HepG2 (cell line): ENCODE measurements around the gene IL21R. TPM values are rescaled to one million over a fixed set of nuclear protein-coding genes. Genes with fewer than 3 reads are reported as not detected.

Experiments used
- ARID4A ChIP-seq: sonication (generic); formaldehyde crosslinking; IDR thresholded peaks from 2 replicates; pipeline ENCODE4 v1.5.0; 2020; ENCODE audit warnings: mild to moderate bottlenecking, missing genetic modification reagents, borderline replicate concordance
- FOSL2 ChIP-seq: sonication (generic); formaldehyde crosslinking; IDR thresholded peaks from 2 replicates; pipeline ENCODE4 v1.4.0; 2020; ENCODE audit warnings: missing genetic modification reagents
- FOXK2 ChIP-seq: fragments of 450-650 bp; IDR thresholded peaks from 2 replicates; pipeline ENCODE4 v1.6.1; 2016
- KAT7 ChIP-seq: IDR thresholded peaks from 2 replicates; pipeline ENCODE4 v1.6.1; 2018; ENCODE audit warnings: borderline replicate concordance, missing compliant biosample characterization
- KDM1A ChIP-seq: IDR thresholded peaks from 2 replicates; pipeline ENCODE4 v1.6.1; 2016; ENCODE audit warnings: missing compliant biosample characterization
- KDM5B ChIP-seq: sonication (generic); formaldehyde crosslinking; IDR thresholded peaks from 2 replicates; pipeline ENCODE4 v1.4.0; 2020; ENCODE audit warnings: missing genetic modification reagents, mild to moderate bottlenecking, borderline replicate concordance
- MXI1 ChIP-seq: IDR thresholded peaks from 3 replicates; pipeline ENCODE4 v1.6.1; 2012; ENCODE audit warnings: low read depth, low read length, inconsistent platforms, borderline replicate concordance
- PITX1 ChIP-seq: sonication (generic); formaldehyde crosslinking; IDR thresholded peaks from 2 replicates; pipeline ENCODE4 v1.5.1; 2020; ENCODE audit warnings: mild to moderate bottlenecking, missing genetic modification reagents
- SP2 ChIP-seq: sonication (generic); formaldehyde crosslinking; IDR thresholded peaks from 2 replicates; pipeline ENCODE4 v1.5.1; 2020; ENCODE audit warnings: mild to moderate bottlenecking, missing genetic modification reagents
- STAT6 ChIP-seq: sonication (generic); formaldehyde crosslinking; IDR thresholded peaks from 2 replicates; pipeline ENCODE4 v1.4.0; 2020; ENCODE audit warnings: missing genetic modification reagents, mild to moderate bottlenecking, borderline replicate concordance
- TEAD3 ChIP-seq: optimal IDR thresholded peaks from 2 replicates; pipeline ENCODE3; 2016; ENCODE audit warnings: borderline replicate concordance
- ZBTB8A ChIP-seq: sonication (generic); formaldehyde crosslinking; IDR thresholded peaks from 2 replicates; pipeline ENCODE4 v1.4.0; 2020; ENCODE audit warnings: mild to moderate bottlenecking, low read depth, missing genetic modification reagents, borderline replicate concordance
- ZFYVE20 ChIP-seq: sonication (generic); formaldehyde crosslinking; IDR thresholded peaks from 2 replicates; pipeline ENCODE4 v1.8.0; 2023; ENCODE audit warnings: low read depth, mild to moderate bottlenecking, moderate library complexity, missing genetic modification reagents, borderline replicate concordance
- ZNF331 ChIP-seq: sonication (generic); formaldehyde crosslinking; IDR thresholded peaks from 2 replicates; pipeline ENCODE4 v1.4.0; 2020; ENCODE audit warnings: missing genetic modification reagents
- ZNF350 ChIP-seq: sonication (generic); formaldehyde crosslinking; IDR thresholded peaks from 2 replicates; pipeline ENCODE4 v1.4.0; 2020; ENCODE audit warnings: mild to moderate bottlenecking, low read depth, missing genetic modification reagents, borderline replicate concordance
- ZNF556 ChIP-seq: sonication (generic); formaldehyde crosslinking; IDR thresholded peaks from 2 replicates; pipeline ENCODE4 v1.4.0; 2020; ENCODE audit warnings: mild to moderate bottlenecking, missing genetic modification reagents, borderline replicate concordance
- ZNF713 ChIP-seq: sonication (generic); formaldehyde crosslinking; IDR thresholded peaks from 2 replicates; pipeline ENCODE4 v1.4.0; 2020; ENCODE audit warnings: mild to moderate bottlenecking, missing genetic modification reagents
- polyA plus RNA-seq, 8 experiments: library from polyadenylated mRNA; depleted of rRNA in 3 of 8; stranded (reverse) in 7 of 8; unstranded in 1 of 8; fragments of >200 nt; fragmentation: Illumina TruSeq in 4 of 8; extraction: Trizol in 4 of 8; gene quantifications; 2 replicates each; pipeline versions ENCODE4 v1.2.1 to v1.2.3, GENCODE V29; 2011 to 2016; ENCODE audit warnings: low read depth in 4 of 8, missing spikeins in 1 of 8, mixed read lengths in 1 of 8; ENCODE audit not compliant: insufficient read depth in 1 of 8
- total RNA-seq, 5 experiments: library from RNA; depleted of rRNA; stranded (reverse); fragments of >200 nt; fragmentation: Illumina TruSeq; extraction: Trizol; gene quantifications; 2 replicates each; pipeline ENCODE4 v1.2.3, GENCODE V29; 2016; ENCODE audit warnings: low read depth in 1 of 5
- TF ChIP-seq, protein P1 (sequence below): sonication (generic); formaldehyde crosslinking; IDR thresholded peaks from 2 replicates; pipeline ENCODE4 v1.5.0; 2020; ENCODE audit warnings: mild to moderate bottlenecking, missing genetic modification reagents
- TF ChIP-seq, protein P2 (sequence below): IDR thresholded peaks from 2 replicates; pipeline ENCODE4 v1.6.1; 2016; ENCODE audit warnings: mild to moderate bottlenecking, missing biosample characterization, missing genetic modification reagents

The IL21R gene
- total and polyA plus RNA-seq, 2 of the 13 experiments (the other 11 are each of a cell fraction or from before 2014, with no cell fraction given): 0.49 to 0.64 TPM

- TF ChIP-seq, protein P1, sequence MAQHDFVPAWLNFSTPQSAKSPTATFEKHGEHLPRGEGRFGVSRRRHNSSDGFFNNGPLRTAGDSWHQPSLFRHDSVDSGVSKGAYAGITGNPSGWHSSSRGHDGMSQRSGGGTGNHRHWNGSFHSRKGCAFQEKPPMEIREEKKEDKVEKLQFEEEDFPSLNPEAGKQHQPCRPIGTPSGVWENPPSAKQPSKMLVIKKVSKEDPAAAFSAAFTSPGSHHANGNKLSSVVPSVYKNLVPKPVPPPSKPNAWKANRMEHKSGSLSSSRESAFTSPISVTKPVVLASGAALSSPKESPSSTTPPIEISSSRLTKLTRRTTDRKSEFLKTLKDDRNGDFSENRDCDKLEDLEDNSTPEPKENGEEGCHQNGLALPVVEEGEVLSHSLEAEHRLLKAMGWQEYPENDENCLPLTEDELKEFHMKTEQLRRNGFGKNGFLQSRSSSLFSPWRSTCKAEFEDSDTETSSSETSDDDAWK (CRISPR knock-in tag): 0 out of 2 replicates have a peak, but pooled peaks have one; percentile 79
- no peak for TF ChIP-seq FOXK2
- 0 out of 2 replicates have a peak, but pooled peaks have one; percentile 71 for TF ChIP-seq ZNF713 (CRISPR knock-in tag)
- no peak for TF ChIP-seq ZBTB8A (CRISPR knock-in tag)
- TF ChIP-seq STAT6 (CRISPR knock-in tag): no peak
- 0 out of 2 replicates have a peak, but pooled peaks have one; percentile 16 for TF ChIP-seq PITX1 (CRISPR knock-in tag)
- peak; percentile 38 for TF ChIP-seq FOSL2 (CRISPR knock-in tag)
- TF ChIP-seq KDM5B: peak; percentile 54; the same call in 1 of the 2 replicates
- peak; percentile 15; the same call in 1 of the 3 replicates for TF ChIP-seq MXI1
- TF ChIP-seq KDM1A (CRISPR knock-in tag): peak; percentile 43; the same call in 1 of the 2 replicates
- TF ChIP-seq SP2 (CRISPR knock-in tag): peak; percentile 15; the same call in 1 of the 2 replicates
- TF ChIP-seq KAT7: peak; percentile 45; the same call in 1 of the 2 replicates
- no peak for TF ChIP-seq ZFYVE20 (CRISPR knock-in tag)
- TF ChIP-seq, protein P2, sequence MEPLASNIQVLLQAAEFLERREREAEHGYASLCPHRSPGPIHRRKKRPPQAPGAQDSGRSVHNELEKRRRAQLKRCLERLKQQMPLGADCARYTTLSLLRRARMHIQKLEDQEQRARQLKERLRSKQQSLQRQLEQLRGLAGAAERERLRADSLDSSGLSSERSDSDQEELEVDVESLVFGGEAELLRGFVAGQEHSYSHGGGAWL (CRISPR knock-in tag): peak; percentile 57; the same call in 1 of the 2 replicates
- peak; percentile 47; the same call in 1 of the 2 replicates for TF ChIP-seq ZNF556 (CRISPR knock-in tag)
- TF ChIP-seq ARID4A (CRISPR knock-in tag): no peak
- TF ChIP-seq ZNF350 (CRISPR knock-in tag): no peak
- 0 out of 2 replicates have a peak, but pooled peaks have one; percentile 20 for TF ChIP-seq ZNF331
- TF ChIP-seq TEAD3 (CRISPR knock-in tag): peak; percentile 35
Measured at GRCh38 chr16:27367461-27368357, 34.3 kb upstream of the IL21R start (continued).
